Esophagus muscularis mucosa (tissue), 3 donors: ENCODE data around the gene ADCYAP1R1.

Experiments used
- POLR2A ChIP-seq: fragments of 450-650 bp; IDR thresholded peaks from one replicate; pipeline ENCODE4 v1.6.1; 2017; ENCODE audit warnings: antibody characterized with exemption, moderate library complexity, mild to moderate bottlenecking, low read depth
- POLR2AphosphoS5 ChIP-seq, 2 donors: sonication (generic); formaldehyde crosslinking; IDR thresholded peaks; one replicate each; pipeline ENCODE4 v1.6.1; 2017; ENCODE audit warnings: antibody characterized with exemption in 2 of 2
- TF ChIP-seq, protein P1 (sequence below), 3 experiments: fragments of 200-600 bp in 2 of 3; fragments of 450-650 bp in 1 of 3; sonication (generic) in 2 of 3; IDR thresholded peaks; one replicate each; pipeline ENCODE4 v1.5.1; 2017 to 2019; ENCODE audit warnings: antibody characterized with exemption in 3 of 3, mild to moderate bottlenecking in 2 of 3, moderate library complexity in 1 of 3

DNA sequence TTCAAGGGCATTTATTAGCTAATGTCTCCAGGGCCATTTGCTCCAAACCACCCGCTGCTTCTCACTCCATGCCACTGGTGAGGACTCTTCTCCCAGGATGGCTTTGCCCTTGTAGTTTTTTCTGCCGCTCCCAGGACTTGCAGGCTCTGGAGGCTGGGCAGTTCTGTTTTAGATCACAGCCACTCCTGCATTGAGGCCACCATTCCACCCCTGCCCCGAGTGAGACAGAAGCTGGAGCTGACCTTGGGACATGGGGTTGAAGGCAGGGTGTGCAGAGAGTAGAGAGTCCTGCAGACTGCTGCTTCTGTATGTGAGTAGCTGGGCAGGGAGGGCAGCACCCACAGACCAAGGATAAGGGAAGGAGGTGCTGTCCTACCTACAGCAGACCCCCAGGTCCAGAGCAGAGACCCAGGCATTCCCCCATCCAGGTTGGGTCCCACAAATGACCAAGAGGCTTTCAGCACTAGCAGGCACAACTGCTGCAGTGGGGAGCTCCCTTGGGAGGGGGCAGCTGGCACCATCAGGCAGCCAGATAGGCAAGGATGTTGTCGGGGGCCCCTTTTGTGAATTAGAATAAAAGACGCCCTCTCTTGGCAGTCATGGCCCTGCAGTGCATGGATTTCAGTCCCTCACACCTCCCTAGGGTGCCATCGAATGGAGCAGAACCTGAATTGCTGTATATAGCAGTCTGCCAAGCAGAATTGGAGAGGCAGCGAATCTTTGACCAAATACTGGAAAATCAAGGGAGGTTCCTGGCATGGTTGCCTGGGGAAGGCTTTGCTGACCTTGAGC lies 22.7 kb upstream of the ADCYAP1R1 start:
- TF ChIP-seq, protein P1, sequence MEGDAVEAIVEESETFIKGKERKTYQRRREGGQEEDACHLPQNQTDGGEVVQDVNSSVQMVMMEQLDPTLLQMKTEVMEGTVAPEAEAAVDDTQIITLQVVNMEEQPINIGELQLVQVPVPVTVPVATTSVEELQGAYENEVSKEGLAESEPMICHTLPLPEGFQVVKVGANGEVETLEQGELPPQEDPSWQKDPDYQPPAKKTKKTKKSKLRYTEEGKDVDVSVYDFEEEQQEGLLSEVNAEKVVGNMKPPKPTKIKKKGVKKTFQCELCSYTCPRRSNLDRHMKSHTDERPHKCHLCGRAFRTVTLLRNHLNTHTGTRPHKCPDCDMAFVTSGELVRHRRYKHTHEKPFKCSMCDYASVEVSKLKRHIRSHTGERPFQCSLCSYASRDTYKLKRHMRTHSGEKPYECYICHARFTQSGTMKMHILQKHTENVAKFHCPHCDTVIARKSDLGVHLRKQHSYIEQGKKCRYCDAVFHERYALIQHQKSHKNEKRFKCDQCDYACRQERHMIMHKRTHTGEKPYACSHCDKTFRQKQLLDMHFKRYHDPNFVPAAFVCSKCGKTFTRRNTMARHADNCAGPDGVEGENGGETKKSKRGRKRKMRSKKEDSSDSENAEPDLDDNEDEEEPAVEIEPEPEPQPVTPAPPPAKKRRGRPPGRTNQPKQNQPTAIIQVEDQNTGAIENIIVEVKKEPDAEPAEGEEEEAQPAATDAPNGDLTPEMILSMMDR (IDR thresholded peaks at IDR 0.05) = no peak
- TF ChIP-seq POLR2A = no peak
- no peak for TF ChIP-seq POLR2AphosphoS5 (IDR thresholded peaks at IDR 0.05)
